Middle frontal gyrus (tissue), 1 donor: Measurements from ENCODE around the gene CATSPERD.
"Not testable (repeated sequence)": the region's sequence is repeated elsewhere in the genome, so short reads cannot be mapped to it uniquely, and the experiment has no call there.

Experiments
- DNase-seq: peaks from one replicate; pipeline ENCODE4 v3.0.0-alpha.2; 2015; ENCODE audit warnings: low spot score; ENCODE audit errors: extremely low spot score

The CATSPERD gene

DNA sequence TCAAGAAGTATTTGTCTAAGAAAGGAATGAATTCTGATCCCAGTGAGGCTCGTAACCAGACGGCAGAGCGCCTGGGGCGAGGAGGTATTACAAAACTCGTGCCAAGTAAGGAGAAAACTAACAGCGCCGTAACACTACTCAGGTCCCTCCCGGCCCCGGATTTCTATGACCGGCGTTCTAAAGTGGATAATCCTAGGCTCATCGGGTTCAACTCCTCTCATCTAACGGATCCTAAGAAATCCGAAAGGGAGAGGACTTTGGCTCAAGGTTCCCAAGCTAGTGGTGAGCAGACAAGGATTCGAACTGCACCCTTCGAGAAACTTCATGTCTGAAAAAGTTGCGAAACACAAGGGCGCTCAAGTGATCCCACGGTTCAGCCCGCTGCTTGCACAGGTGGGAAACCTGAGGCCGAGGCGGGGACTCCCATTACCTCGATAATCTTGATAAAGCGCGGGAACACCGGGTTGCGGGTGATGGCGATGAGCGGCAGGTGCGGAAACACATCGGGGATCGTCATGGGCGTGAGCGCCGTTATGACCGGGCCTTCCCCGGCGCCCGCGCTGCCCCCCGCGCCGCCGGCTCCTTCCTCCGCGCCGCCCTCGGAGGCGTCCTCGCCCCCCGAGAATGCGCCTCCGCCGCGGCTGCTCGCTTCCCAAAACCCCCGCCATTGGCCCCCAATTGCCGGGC, 1.0 kb upstream of the CATSPERD start:
- DNase-seq, result no peak

DNA sequence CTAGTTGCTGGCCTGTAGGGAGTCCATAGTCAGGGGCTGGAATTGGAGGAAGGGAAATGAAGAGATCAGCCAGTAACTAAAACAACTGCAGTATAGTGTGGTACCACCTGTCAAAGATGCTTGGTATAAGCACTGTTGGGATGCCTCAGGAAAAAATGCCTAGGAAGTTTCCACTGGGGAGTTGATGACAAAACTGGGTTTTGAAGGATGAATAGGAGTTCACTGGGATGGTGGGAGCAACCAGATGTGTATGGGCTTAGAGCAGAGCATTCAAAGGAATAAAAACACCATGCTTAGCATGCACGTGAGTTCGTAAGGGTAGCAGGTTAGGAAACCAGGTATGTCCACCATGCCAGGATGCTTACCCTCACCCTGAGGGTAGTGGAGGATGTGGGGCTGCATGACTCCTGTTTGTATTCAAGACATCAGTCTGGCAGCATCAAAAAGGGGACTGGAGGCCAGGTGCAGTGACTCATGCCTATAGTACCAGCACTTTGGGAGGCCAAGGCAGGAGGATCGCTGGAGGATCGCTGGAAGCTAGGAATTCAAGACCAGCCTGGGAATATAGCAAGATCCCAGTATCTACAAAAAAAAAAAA, 7.1 kb downstream of the CATSPERD start:
- DNase-seq, result no peak

DNA sequence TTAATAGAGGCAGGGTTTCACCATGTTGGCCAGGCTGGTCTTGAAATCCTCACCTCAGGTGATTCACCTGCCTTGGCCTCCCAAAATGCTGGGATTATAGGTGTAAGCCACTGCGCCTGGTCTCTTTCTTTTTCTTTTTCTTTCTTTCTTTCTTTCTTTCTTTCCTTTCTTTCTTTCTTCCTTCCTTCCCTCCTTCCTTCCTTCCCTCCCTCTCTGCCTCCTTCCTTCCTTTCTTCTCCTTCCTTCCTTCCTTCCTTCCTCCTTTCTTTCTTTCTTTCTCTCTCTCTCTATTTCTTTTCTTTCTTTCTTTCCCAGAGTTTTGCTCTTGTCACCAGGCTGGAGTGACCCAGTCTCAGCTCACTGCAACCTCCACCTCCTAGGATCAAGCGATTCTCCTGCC, 12.7 kb downstream of the CATSPERD start:
- DNase-seq, result not testable (repeated sequence)

DNA sequence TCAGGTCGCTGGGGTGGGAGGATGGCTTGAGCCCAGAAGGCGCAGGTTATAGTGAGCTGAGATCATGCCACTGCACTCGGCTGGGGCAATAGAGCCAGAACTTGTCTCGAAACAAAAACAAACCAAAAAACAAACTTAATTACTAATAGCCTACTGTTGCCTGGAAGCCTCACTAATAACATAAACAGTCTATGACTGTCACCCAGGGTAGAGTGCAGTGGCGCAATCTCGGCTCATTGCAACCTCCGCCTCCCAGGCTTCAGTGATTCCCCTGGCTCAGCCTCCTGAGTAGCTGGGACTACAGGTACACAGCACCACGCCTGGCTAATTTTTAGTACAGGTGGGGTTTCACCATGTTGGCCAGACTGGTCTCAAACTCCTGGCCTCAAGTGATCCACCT, 18.0 kb downstream of the CATSPERD start:
- no peak for DNase-seq

DNA sequence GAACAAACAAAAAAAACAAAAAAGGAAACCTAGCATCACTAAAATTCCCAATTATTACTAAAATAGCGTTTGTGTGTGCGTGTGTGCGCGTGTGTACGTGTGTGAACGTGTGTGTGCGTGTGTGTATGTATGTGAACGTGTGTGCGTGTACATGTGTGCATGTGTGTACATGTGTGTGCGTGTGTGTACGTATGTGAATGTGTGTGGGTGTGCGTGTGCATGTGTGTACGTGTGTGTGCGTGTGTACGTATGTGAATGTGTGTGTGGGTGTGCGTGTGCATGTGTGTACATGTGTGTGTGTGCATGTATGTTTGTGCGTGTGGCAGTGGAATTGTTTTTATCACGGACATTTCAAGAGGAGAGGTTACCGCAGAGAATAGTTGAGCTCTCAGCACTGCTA, 21.6 kb downstream of the CATSPERD start:
- no peak for DNase-seq

DNA sequence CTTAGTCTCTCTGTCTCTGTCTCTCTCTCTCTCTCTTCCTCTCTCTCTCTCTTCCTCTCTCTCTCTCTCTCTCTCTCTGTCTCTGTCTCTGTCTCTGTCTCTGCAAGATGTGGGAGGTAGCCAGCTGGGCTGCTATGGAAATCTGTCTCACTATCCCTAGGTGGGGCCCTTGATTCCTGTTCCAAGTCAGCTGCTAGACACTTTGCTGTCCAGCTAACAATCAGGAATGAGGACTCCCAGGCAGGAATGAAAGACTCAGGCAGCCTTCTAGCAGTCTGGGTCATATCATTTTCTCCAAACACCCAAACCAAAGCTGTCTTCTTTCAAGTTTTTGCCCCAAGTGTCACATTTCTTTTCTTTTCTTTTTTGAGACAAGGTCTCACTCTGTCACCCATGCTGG, 23.2 kb downstream of the CATSPERD start:
- no peak for DNase-seq

DNA sequence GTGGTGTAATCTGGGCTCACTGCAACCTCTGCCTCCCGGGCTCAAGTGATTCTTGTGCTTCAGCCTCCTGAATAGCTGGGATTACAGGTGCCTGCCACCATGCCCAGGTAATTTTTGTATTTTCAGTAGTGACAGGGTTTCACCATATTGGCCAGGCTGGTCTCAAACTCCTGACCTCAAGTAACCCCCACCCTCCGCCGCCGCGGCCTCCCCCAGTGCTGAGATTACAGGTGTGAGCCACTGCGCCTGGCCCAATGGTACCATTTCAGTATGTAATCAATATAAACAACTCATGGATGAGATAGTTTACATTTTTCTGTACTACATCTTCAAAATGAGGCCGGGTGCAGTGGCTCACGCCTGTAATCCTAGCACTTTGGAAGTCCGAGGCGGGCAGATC, 24.6 kb downstream of the CATSPERD start:
- not testable (repeated sequence) for DNase-seq

DNA sequence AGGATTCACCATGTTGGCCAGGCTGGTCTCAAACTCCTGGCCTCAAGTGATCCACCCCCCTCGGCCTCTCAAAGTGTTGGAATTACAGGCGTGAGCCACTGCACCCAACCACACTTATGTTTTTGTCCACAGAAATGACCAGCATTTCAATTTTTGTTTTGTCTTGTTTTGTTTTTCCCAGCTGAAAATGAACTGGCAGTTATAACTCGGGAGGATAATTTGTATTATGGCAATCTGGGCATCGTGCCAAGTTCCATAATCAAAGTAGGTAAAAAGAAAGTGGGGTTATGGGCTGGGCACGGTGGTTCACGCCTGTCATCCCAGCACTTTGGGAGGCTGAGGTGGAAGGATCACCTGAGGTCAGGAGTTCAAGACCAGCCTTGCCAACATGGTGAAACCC, 28.5 kb downstream of the CATSPERD start:
- DNase-seq, result not testable (repeated sequence)

DNA sequence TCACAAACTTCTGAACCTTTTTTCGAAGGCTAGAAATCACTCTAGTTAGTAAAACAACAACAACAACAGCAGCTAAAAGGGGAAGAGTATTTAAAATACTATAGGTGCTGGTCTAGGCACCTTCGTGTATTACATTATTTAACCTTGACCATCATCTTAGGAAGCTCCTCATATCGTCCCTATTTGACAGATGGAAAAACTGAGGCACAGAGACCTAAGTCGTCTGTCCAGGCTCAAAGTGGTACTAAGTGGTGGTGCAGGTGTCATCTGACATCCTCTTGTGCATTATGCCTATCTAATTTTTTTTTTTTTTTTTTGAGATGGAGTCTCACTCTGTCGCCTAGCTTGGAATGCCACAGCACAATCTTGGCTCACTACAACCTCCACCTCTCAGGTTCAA, 29.1 kb downstream of the CATSPERD start:
- no peak for DNase-seq

DNA sequence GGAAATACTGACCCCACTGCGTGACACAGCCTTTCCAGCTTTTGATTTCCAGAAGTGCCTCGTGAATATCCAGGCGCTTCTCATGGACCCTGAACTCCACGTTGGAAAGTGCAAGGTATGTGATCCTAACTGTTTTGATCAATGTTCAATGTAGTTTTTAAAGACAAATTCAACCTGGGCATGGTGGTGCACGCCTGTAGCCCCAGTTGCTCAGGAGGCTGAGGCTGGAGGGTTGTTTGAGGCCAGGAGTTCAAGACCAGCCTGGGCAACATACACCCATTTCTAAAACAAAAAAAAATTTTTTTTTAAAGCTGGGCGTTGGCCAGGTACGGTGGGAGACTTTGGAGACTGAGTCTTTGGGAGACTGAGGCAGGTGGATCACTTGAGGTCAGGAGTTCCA, 31.3 kb downstream of the CATSPERD start:
- no peak for DNase-seq

DNA sequence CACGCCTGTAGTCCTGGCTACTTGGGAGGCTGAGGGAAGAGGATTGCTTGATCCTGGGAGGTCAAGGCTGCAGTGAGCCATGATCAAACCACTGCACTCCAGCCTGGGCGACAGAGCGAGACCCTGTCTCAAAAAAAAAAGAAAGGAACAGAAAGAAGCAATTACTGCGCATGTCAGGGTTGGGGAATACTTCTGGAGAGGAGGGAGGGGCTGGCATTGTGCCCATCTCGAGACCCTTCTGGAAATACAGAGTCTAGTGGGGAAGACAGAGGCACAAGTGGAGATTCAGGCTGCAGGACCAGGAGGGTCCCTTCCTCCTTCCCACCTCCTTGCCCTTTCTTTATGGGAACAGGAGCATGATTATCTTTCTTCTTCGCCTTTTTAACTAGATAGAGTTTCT, 33.3 kb downstream of the CATSPERD start:
- DNase-seq, result no peak

DNA sequence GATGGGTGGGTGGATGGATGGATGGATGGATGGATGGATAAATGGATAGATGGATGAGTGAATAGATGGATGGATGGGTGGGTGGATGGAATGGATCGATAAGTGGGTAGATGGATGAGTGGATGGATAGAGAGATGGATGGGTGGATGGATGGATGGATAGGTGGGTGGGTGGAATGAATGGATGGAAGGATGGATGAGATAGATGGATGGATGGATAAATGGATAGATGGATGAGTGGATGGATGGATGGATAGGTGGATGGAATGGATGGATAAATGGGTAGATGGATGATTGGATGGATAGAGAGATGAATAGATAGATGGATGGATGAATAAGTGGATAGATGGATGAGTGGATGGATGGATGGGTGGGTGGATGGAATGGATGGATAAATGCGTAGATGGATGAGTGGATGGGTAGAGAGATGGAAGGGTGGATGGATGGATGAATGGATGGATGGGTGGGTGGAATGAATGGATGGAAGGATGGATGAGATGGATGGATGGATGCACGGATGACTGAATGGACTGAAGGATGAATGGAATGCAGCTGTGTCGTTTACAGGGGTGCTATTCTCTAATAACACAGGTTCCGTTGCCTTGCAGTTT, 42.3 kb downstream of the CATSPERD start:
- no peak for DNase-seq

DNA sequence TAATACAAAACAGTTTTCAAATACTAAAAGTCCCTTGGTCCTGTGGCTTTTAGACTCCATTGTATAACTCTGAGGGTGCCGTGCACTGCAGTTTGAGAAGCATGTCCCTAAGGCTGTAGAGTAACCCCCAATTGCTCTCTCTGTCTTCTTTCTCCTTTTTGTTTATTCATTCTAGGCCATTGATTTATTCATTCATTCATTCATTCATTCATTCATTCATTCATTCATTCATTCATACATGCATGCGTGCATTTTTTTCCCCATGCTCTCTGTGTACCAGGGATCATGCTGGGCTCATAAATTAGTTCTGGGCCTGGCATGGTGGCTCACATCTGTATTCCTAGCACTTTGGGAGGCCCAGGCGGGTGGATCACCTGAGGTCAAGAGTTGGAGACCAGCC, 44.8 kb downstream of the CATSPERD start:
- DNase-seq, result no peak

DNA sequence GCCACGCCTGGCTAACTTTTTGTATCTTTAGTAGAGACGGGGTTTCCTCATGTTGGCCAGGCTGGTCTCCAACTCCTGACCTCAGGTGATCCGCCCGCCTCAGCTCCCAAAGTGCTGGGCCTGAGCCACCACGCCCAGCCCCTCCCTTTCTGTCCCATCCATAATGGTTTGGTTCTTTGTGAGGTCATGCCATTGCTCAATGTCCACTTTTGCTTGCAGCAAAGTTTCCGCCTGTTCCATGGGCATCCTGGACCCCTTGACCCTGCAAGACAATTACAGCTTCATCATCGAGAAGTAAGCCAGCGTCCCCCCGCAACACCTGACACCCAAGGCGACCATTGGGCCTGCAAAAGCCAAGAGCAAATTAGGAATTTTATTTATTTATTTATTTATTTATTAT, 47.5 kb downstream of the CATSPERD start:
- DNase-seq, result no peak

DNA sequence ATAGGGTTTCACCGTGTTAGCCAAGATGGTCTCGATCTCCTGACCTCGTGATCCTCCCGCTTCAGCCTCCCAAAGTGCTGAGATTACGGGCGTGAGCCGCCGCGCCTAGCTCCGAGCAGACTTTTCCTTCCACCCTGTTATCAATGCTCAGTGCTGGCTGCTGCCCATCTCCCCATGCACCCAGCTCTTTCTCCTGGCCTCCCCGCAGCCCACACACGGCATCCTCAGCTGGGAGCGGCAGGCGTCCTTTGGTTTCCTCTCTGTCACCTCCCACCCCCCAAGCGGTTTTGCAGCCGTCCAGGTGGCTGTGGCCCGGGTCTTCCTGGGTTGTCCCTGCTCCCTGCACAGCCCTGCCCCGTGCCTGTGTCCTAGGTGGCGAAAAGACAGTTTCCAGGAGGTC, 52.0 kb downstream of the CATSPERD start:
- DNase-seq, result no peak

DNA sequence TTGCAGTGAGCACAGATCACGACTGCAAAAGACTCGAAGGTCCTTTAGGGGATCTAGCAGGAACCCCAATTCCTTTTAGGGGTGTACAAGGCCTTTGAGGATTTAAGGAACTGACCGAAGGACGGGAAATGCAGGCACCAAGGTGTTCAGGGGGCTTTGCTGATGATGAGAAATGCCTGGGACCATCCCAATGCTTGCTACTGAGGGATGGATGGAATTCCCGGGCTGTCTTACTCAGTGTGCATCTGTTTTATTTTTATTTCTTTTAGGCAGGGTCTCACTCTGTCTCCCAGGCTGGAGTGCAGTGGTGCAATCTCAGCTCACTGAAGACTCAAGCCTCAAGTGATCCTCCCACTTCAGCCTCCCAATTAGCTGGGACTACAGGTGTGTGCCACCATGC, 52.8 kb downstream of the CATSPERD start:
- no peak for DNase-seq

DNA sequence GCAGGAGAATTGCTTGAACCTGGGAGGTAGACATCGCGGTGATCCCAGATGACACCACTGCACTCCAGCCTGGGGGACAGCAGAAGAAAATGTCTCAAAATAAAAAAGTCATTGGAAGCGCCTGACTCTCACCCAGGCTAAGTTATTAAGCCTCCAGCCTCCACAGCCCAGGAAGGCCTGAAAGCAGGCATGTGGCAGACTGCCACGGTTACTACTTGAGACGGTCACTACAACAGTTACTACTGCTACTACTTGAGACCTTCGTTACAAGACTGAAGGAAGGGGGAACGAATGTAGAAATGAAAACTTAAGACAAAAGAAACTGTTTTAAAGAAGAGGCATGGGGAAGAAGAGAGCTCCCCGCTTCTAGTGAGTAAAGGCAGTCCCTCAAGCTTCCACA, 54.5 kb downstream of the CATSPERD start:
- no peak for DNase-seq

DNA sequence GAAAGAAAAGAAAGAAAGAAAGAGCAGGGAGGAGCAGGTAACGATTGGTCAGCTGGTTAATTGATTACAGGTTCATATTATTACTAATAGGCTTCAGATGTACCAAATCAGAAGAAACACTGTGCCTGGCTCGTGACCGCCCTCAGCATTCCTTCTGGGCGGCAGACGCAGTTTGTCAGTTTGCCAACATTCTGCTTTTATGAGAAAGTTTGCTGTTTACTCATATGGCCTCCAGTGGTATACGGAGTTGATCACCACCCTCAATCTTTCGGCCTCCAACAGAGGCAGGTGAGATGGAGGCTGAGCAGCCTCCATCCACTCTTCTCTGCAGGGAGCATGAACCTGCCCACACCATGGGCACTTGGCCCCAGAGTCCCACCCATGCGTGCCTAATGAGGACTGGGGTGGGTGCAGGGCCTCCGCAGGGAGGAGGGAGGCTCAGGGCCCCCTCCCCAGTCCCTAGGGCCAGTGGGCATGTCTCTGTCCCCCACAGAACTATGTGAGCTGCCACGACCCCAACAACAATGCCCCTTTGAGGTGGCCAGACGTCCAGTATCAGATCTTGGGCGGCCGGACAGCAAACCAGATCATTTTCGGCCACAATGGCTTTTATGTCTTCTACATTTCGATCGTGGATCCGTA, 55.4 kb downstream of the CATSPERD start:
- no peak for DNase-seq

DNA sequence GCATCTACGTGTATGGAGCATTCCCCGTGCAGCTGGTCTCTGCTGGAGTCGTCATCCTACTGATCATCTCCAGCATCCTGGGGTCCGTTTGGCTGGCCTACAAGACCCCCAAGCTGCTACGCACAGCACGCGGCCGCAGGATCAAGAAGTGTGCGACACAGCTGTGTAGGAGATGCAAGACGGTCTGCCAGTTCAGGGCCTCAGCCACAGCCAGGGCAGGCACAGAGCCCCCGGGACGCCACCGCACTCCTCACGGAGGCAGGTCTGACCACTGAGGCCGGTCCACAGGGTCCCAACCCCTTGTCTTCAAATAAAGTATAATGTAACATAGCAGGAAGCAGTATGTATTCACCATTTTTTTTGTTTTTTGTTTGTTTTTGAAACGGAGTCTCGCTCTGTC, 58.0 kb downstream of the CATSPERD start:
- DNase-seq, result no peak

DNA sequence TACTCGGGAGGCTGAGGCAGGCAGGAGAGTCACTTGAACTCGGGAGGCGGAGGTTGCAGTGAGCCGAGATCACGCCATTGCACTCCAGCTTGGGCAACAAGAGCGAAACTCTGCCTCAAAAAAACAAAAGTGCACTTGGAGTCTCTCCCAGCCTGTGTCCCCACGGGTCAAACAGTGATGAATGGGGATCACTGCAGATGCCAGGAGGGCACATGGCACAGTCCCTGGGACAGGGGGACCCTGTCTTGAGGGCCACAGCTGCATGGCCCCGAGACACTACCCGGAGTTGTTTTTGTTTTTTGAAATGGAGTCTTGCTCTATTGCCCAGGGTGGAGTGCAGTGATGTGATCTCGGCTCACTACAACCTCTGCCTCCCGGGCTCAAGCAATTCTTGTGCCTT, 60.5 kb downstream of the CATSPERD start:
- DNase-seq, result not testable (repeated sequence)

DNA sequence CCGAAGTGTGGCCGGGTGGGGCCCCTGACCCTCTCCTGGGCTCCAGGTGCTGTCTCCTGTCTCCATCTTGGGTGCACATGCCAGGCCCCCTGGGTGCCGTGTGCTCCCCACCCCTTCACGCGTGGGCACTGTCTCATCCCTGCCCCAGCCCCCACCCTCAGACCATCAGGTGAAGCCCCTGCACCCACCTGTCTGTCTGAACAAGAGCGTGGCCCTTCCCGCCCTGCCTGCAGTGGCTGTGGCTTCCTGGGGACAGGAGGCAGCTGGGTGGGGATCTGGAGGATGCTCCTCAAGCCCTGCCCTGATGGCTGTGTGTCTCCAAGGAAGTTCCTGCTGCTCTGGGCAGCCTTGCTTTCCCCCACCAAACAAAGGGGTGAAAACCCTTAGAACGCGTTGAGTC, 61.9 kb downstream of the CATSPERD start:
- DNase-seq, result no peak
